ENCODE measurements around the gene S100A2. TPM values are rescaled to one million over a fixed set of nuclear protein-coding genes. Genes with fewer than 3 reads are reported as not detected.

Gene S100A2
- total and polyA plus RNA-seq, 2 donors (not counting 1 experiment from before 2014, with no cell fraction given): 0.19 TPM; not detected in 1

- peaks cover 0 to 12% (median 0%) of the 10 kb centered on the region in 3 donors for H3K9me3 ChIP-seq (ENCODE audit: control extremely low read depth in 1 of 3, control insufficient read depth in 2 of 3, insufficient read depth in 1 of 3, low read length in 2 of 3)
- Mint-ChIP-seq H3K4me1 (peaks cover 60% of the 10 kb centered on the region), H3K27me3 (no peaks in the 10 kb centered on the region), H3K9me3 (ENCODE audit: insufficient read depth) (no peaks in the 10 kb centered on the region), H3K4me3 (no peak overlapping the region), H3K27ac (no peak overlapping the region)
- H3K4me2 ChIP-seq (replicated peaks; ENCODE audit: low read depth, low read length, poor library complexity, severe bottlenecking): no peak overlapping the region
- no peak overlapping the region for H3K9ac ChIP-seq (ENCODE audit: low read length)
- DNase-seq: no peak
- WGBS (ENCODE audit: insufficient coverage): 87% methylated on average over 5 of the region's 6 CpGs
- ATAC-seq (ENCODE audit: low read depth): no peak
- H3K27ac ChIP-seq (ENCODE audit: low read length in 2 of 2): no peak overlapping the region
- ChIA-PET CTCF (interaction anchor here (0.7 to 10.9 kb wide), 2 partner anchors 23 to 33 kb away, joined by 4 to 189 read pairs; no protein-coding TSS in a partner anchor), POLR2A (interaction anchor here (0.8 kb wide), 1 partner anchor 197 kb away, joined by 4 read pairs; no protein-coding TSS in a partner anchor)
- no peak for TF ChIP-seq CTCF (IDR thresholded peaks at IDR 0.05)
- TF ChIP-seq EZH2 (IDR thresholded peaks at IDR 0.05; ENCODE audit: borderline replicate concordance, insufficient read depth, low read depth, low read length, poor library complexity, severe bottlenecking): no peak
- H3K4me1 ChIP-seq (ENCODE audit: control insufficient read depth in 2 of 2, insufficient read depth in 2 of 2, low read length in 2 of 2): peaks cover 43 to 53% of the 10 kb centered on the region in 2 donors
- intact Hi-C loops (cut with micrococcal nuclease): loop anchor here (10.0 kb wide), 2 partner anchors 96 to 136 kb away; partner anchors contain the start of genes CHTOP, ILF2 and NPR1
- H2AFZ ChIP-seq (ENCODE audit: insufficient read depth, low read depth, low read length, poor library complexity, severe bottlenecking): no peak overlapping the region
- peaks cover 10% of the 10 kb centered on the region for H3K79me2 ChIP-seq (ENCODE audit: control insufficient read depth, insufficient read depth, low read length)
- H3K27me3 ChIP-seq (replicated peaks in 1 of 4; ENCODE audit: control extremely low read depth in 1 of 4, control insufficient read depth in 3 of 4, insufficient read depth in 4 of 4, low read length in 3 of 4): no peaks in the 10 kb centered on the region
- H3K36me3 ChIP-seq (replicated peaks in 1 of 2; ENCODE audit: control extremely low read depth in 1 of 2, control insufficient read depth in 1 of 2, extremely low read depth in 1 of 2, insufficient read depth in 2 of 2, low read length in 1 of 2): peaks cover 0 to 4% of the 10 kb centered on the region in 2 experiments
- H4K20me1 ChIP-seq (ENCODE audit: control insufficient read depth, insufficient read depth, low read length, poor library complexity, severe bottlenecking): no peaks in the 10 kb centered on the region
- H3K4me3 ChIP-seq (ENCODE audit: control extremely low read depth in 1 of 5, extremely low read depth in 1 of 5, insufficient read depth in 1 of 5, low read depth in 2 of 5, low read length in 4 of 5): no peak overlapping the region
Measured at GRCh38 chr1:153538315-153538821, 27.3 kb downstream of the S100A2 start.

- H4K20me1 ChIP-seq (ENCODE audit: control insufficient read depth, insufficient read depth, low read length, poor library complexity, severe bottlenecking): no peaks in the 10 kb centered on the region
- Mint-ChIP-seq H3K4me1 (peaks cover 65% of the 10 kb centered on the region), H3K27ac (peak overlapping the region; percentile 96), H3K27me3 (no peaks in the 10 kb centered on the region), H3K4me3 (peak overlapping the region; percentile 95), H3K9me3 (ENCODE audit: insufficient read depth) (no peaks in the 10 kb centered on the region)
- H3K4me3 ChIP-seq (ENCODE audit: control extremely low read depth in 1 of 5, extremely low read depth in 1 of 5, insufficient read depth in 1 of 5, low read depth in 2 of 5, low read length in 4 of 5): no peak overlapping the region
- H3K27me3 ChIP-seq (replicated peaks in 1 of 4; ENCODE audit: control extremely low read depth in 1 of 4, control insufficient read depth in 3 of 4, insufficient read depth in 4 of 4, low read length in 3 of 4): no peaks in the 10 kb centered on the region
- H3K4me1 ChIP-seq (ENCODE audit: control insufficient read depth in 2 of 2, insufficient read depth in 2 of 2, low read length in 2 of 2): peaks cover 53 to 63% of the 10 kb centered on the region in 2 donors
- H3K9ac ChIP-seq (ENCODE audit: low read length): no peak overlapping the region
- DNase-seq: no peak
- H3K27ac ChIP-seq (ENCODE audit: low read length in 2 of 2): no peak overlapping the region
- H3K9me3 ChIP-seq (ENCODE audit: control extremely low read depth in 1 of 3, control insufficient read depth in 2 of 3, insufficient read depth in 1 of 3, low read length in 2 of 3): peaks cover 0 to 12% (median 0%) of the 10 kb centered on the region in 3 donors
- TF ChIP-seq EZH2 (IDR thresholded peaks at IDR 0.05; ENCODE audit: borderline replicate concordance, insufficient read depth, low read depth, low read length, poor library complexity, severe bottlenecking) (no peak), CTCF (IDR thresholded peaks at IDR 0.05) (no peak)
- WGBS (ENCODE audit: insufficient coverage): 96% methylated on average over 6 of the region's 6 CpGs
- H3K36me3 ChIP-seq (replicated peaks in 1 of 2; ENCODE audit: control extremely low read depth in 1 of 2, control insufficient read depth in 1 of 2, extremely low read depth in 1 of 2, insufficient read depth in 2 of 2, low read length in 1 of 2): peaks cover 0 to 4% of the 10 kb centered on the region in 2 experiments
- intact Hi-C loops (cut with micrococcal nuclease): loop anchor here (10.0 kb wide), 2 partner anchors 97 to 137 kb away; partner anchors contain the start of genes CHTOP, ILF2 and NPR1
- H3K79me2 ChIP-seq (ENCODE audit: control insufficient read depth, insufficient read depth, low read length): peaks cover 10% of the 10 kb centered on the region
- ATAC-seq (ENCODE audit: low read depth): no peak
- ChIA-PET POLR2A (no interaction called here), CTCF (interaction anchor here (10.9 kb wide), 1 partner anchor 34 kb away, joined by 189 read pairs; no protein-coding TSS in a partner anchor)
- H2AFZ ChIP-seq (ENCODE audit: insufficient read depth, low read depth, low read length, poor library complexity, severe bottlenecking): no peak overlapping the region
- no peak overlapping the region for H3K4me2 ChIP-seq (replicated peaks; ENCODE audit: low read depth, low read length, poor library complexity, severe bottlenecking)
Measured at GRCh38 chr1:153537376-153537730, 28.3 kb downstream of the S100A2 start.
